Stomach (tissue), 9 donors: ENCODE data around the gene GRM4. TPM values are rescaled to one million over a fixed set of nuclear protein-coding genes. Genes with fewer than 3 reads are reported as not detected.

Experiments used
- DNase-seq, 2 donors: peaks; one replicate each; pipeline versions ENCODE4 v3.0.0 to v3.0.0-alpha.2; 2013 to 2019
- H3K27ac ChIP-seq, 5 donors: fragments of 200-600 bp in 4 of 5; sonication (generic) in 4 of 5; one replicate each; pipeline ENCODE4 v1.5.1; 2013 to 2019; ENCODE audit warnings: mild to moderate bottlenecking in 1 of 5, moderate library complexity in 1 of 5
- H3K27me3 ChIP-seq, 3 donors: fragments of 200-600 bp; sonication (generic); one replicate each; pipeline ENCODE4 v1.5.1; 2017 to 2019; ENCODE audit warnings: mixed run types in 1 of 3
- H3K36me3 ChIP-seq, 4 donors: fragments of 200-600 bp; sonication (generic); 1 replicate in 3 of 4; 2 replicates in 1 of 4; pipeline ENCODE4 v1.5.1; 2016 to 2019
- H3K4me1 ChIP-seq, 4 donors: fragments of 200-600 bp; sonication (generic); one replicate each; pipeline ENCODE4 v1.5.1; 2016 to 2019
- H3K4me3 ChIP-seq, 4 donors: fragments of 200-600 bp; sonication (generic) in 3 of 4; one replicate each; pipeline ENCODE4 v1.5.1; 2016 to 2019; ENCODE audit warnings: mild to moderate bottlenecking in 1 of 4
- H3K9me3 ChIP-seq, 4 donors: fragments of 200-600 bp; sonication (generic); one replicate each; pipeline ENCODE4 v1.5.1; 2016 to 2019
- EP300 ChIP-seq: sonication (generic); formaldehyde crosslinking; IDR thresholded peaks from one replicate; pipeline ENCODE4 v1.6.1; 2017; ENCODE audit warnings: antibody characterized with exemption
- POLR2A ChIP-seq, 4 donors: fragments of 450-650 bp; IDR thresholded peaks; one replicate each; pipeline ENCODE4 v1.6.1; 2016; ENCODE audit warnings: antibody characterized with exemption in 4 of 4, control low read depth in 2 of 4, mild to moderate bottlenecking in 1 of 4, moderate library complexity in 1 of 4
- POLR2AphosphoS5 ChIP-seq, 3 donors: sonication (generic); formaldehyde crosslinking; IDR thresholded peaks; one replicate each; pipeline ENCODE4 v1.6.1; 2016; ENCODE audit warnings: antibody characterized with exemption in 3 of 3
- WGBS, 5 donors: extraction: QIAGEN DNeasy Blood & Tissue Kit in 3 of 5; methylation state at CpG; one replicate each; pipeline versions ENCODE4 v1.1.5 to v1.1.7; 2013 to 2018; 5-methylcytosine and 5-hydroxymethylcytosine counted together
- intact Hi-C: fragments of 100-400 bp; cut with DNase I; formaldehyde crosslinking; loops from one replicate; pipeline ENCODE4 v1.15.1; 2023; ENCODE audit warnings: low total_unique reads
- polyA plus RNA-seq, 3 donors: library from polyadenylated mRNA; stranded (reverse); fragments of 200-250 nt; gene quantifications; one replicate each; pipeline ENCODE4 v1.2.3, GENCODE V29; 2013
- total RNA-seq, 5 donors: library from RNA; depleted of rRNA; stranded (reverse); fragments of >200 nt; gene quantifications; one replicate each; pipeline versions ENCODE4 v1.1.0 to v1.2.3, GENCODE V29; 2014 to 2016
- TF ChIP-seq, protein P1 (sequence below), 7 experiments: fragments of 450-650 bp in 4 of 7; fragments of 200-600 bp in 3 of 7; sonication (generic) in 3 of 7; IDR thresholded peaks; one replicate each; pipeline ENCODE4 v1.5.1; 2016 to 2019; ENCODE audit warnings: antibody characterized with exemption in 7 of 7, control low read depth in 2 of 7, mild to moderate bottlenecking in 1 of 7
- donor health status: healthy with polysubstance abuse.
- donor health status: Bipolar disorder and iron deficiency.
- donor health status: healthy.

The GRM4 gene
- total and polyA plus RNA-seq, 8 donors = 0.55 TPM; not detected in 7

GRCh38 chr6:33995309-33996119, 150.4 kb downstream of the GRM4 start:
- Histone ChIP-seq H3K36me3 (no peaks in the 10 kb centered on the region), H3K9me3 (peaks cover 0 to 8% (median 0%) of the 10 kb centered on the region in 4 donors), H3K27me3 (peaks cover 0 to 12% (median 0%) of the 10 kb centered on the region in 3 donors), H3K4me1 (peaks cover 0 to 35% (median 15%) of the 10 kb centered on the region in 4 donors), H3K27ac (peak overlapping the region in 3 of 5 donors; percentile 26 to 42 (median 38)), H3K4me3 (no peak overlapping the region)
- 36 to 43% (median 37%) methylated on average over 9 of the region's 9 CpGs for WGBS, 5 donors
- intact Hi-C loops = no loop called here
- no peak for DNase-seq
- no peak for TF ChIP-seq POLR2AphosphoS5 (IDR thresholded peaks at IDR 0.05)
- TF ChIP-seq, protein P1, sequence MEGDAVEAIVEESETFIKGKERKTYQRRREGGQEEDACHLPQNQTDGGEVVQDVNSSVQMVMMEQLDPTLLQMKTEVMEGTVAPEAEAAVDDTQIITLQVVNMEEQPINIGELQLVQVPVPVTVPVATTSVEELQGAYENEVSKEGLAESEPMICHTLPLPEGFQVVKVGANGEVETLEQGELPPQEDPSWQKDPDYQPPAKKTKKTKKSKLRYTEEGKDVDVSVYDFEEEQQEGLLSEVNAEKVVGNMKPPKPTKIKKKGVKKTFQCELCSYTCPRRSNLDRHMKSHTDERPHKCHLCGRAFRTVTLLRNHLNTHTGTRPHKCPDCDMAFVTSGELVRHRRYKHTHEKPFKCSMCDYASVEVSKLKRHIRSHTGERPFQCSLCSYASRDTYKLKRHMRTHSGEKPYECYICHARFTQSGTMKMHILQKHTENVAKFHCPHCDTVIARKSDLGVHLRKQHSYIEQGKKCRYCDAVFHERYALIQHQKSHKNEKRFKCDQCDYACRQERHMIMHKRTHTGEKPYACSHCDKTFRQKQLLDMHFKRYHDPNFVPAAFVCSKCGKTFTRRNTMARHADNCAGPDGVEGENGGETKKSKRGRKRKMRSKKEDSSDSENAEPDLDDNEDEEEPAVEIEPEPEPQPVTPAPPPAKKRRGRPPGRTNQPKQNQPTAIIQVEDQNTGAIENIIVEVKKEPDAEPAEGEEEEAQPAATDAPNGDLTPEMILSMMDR (IDR thresholded peaks at IDR 0.05) = peak in 1 of 7 experiments; percentile 4

- 61 to 85% (median 74%) methylated on average over 9 to 12 of the region's 12 CpGs for WGBS, 5 donors
- no peak overlapping the region for H3K4me3 ChIP-seq
- H3K27me3 ChIP-seq = peaks cover 0 to 12% (median 0%) of the 10 kb centered on the region in 3 donors
- no peaks in the 10 kb centered on the region for H3K36me3 ChIP-seq
- peak; percentile 82 to 86 for DNase-seq
- no peak for TF ChIP-seq EP300
- TF ChIP-seq, protein P1 (IDR thresholded peaks at IDR 0.05) = peak in 2 of 7 experiments; percentile 10 to 23
- TF ChIP-seq POLR2A (IDR thresholded peaks at IDR 0.05) = no peak
- peak in 1 of 3 donors; percentile 30 for TF ChIP-seq POLR2AphosphoS5 (IDR thresholded peaks at IDR 0.05)
- peaks cover 0 to 8% (median 0%) of the 10 kb centered on the region in 4 donors for H3K9me3 ChIP-seq
- H3K4me1 ChIP-seq = peaks cover 0 to 40% (median 15%) of the 10 kb centered on the region in 4 donors
- intact Hi-C loops = no loop called here
- peak overlapping the region in 3 of 5 donors; percentile 38 to 44 (median 42) for H3K27ac ChIP-seq
These were observed 151.2 kb downstream of the GRM4 start for GRCh38 chr6:33994472-33995308.

DNA sequence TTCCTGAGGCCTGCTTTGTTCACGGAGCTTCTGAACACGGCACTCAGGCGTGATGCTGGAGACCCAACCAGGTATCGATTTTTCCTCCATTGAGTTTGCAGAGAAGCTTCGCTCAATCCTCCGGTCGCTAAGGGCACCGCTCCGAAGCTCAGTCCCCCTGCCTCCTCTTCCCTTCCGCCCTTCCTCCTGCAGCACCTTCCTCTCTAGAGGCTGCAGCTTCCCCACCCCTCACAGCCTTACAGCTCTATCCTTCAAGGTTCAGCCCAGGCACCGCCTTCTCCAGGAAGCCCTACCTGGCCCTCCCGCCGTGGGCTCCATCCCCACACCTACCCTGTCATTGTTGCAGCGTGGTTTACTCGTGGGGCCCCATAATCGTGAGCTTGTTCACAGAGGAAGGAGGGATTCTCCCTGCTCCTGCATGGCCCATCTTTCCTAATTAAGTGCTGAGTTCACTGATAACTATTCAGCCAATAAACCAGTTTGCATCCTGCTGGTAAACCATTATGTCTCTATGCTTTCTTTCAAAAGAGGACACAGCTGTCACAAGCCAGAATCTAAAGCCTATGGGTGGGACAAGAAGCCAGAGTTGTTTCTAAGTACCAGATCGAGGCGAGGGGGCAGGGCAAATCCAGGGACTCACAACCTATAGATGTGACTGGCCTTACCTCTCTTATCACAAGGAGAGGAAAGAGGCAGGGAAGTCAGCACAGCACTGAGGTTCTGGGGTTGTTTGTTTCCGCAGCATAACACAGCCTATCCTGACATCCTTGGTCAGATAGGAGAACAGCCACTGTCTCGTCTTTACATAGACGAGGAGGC, 152.0 kb downstream of the GRM4 start:
- intact Hi-C loops = no loop called here
- H3K27me3 ChIP-seq = peaks cover 0 to 12% (median 0%) of the 10 kb centered on the region in 3 donors
- H3K36me3 ChIP-seq = no peaks in the 10 kb centered on the region
- peaks cover 3 to 42% (median 19%) of the 10 kb centered on the region in 4 donors for H3K4me1 ChIP-seq
- H3K4me3 ChIP-seq = no peak overlapping the region
- no peak overlapping the region for H3K27ac ChIP-seq
- TF ChIP-seq, protein P1 (IDR thresholded peaks at IDR 0.05) = no peak
- no peak for TF ChIP-seq POLR2A (IDR thresholded peaks at IDR 0.05)
- TF ChIP-seq POLR2AphosphoS5 (IDR thresholded peaks at IDR 0.05) = no peak
- TF ChIP-seq EP300 = no peak
- no peak for DNase-seq
- WGBS, 5 donors = 74 to 84% (median 77%) methylated on average over 18 to 21 of the region's 21 CpGs
- H3K9me3 ChIP-seq = peaks cover 0 to 8% (median 0%) of the 10 kb centered on the region in 4 donors
